NOMO-1 treated with dmso at 0.1 percent for 144 hours (cell line): ENCODE data around the gene LSP1.

ENCODE experiments used
- DNase-seq: peaks from one replicate; lab custom pipeline; 2025; ENCODE audit not compliant: unreplicated experiment; lab: John Stamatoyannopoulos, UW

Gene LSP1

GRCh38 chr11:1913271-1914060 lies 60.6 kb downstream of the LSP1 start:
- DNase-seq = no peak

GRCh38 chr11:1915795-1916131 lies 62.9 kb downstream of the LSP1 start:
- no peak for DNase-seq

- DNase-seq = no peak
These were observed 63.5 kb downstream of the LSP1 start for GRCh38 chr11:1916132-1916985.

- DNase-seq = no peak
These were observed 64.2 kb downstream of the LSP1 start for GRCh38 chr11:1916986-1917522.

GRCh38 chr11:1917523-1918435 lies 64.9 kb downstream of the LSP1 start:
- no peak for DNase-seq

GRCh38 chr11:1918436-1919315 lies 65.8 kb downstream of the LSP1 start:
- no peak for DNase-seq

- DNase-seq = no peak
These were observed 66.7 kb downstream of the LSP1 start, which contains the start of gene TNNT3 for GRCh38 chr11:1919391-1920127. Gene TNNT3, plus strand, starts transcription at chr11:1919703. Its CDS starts 3,172 bp downstream, at chr11:1922875.

- no peak for DNase-seq
These were observed 67.4 kb downstream of the LSP1 start for GRCh38 chr11:1920128-1920908.

- no peak for DNase-seq
These were observed 68.2 kb downstream of the LSP1 start for GRCh38 chr11:1920909-1921573.

GRCh38 chr11:1921574-1922141 lies 68.8 kb downstream of the LSP1 start:
- no peak for DNase-seq

GRCh38 chr11:1922481-1923081 lies 69.7 kb downstream of the LSP1 start:
- no peak for DNase-seq

- no peak for DNase-seq
These were observed 70.5 kb downstream of the LSP1 start for GRCh38 chr11:1923201-1923956.

GRCh38 chr11:1924181-1924580 lies 71.3 kb downstream of the LSP1 start:
- no peak for DNase-seq

GRCh38 chr11:1924646-1925372 lies 71.9 kb downstream of the LSP1 start:
- no peak for DNase-seq

GRCh38 chr11:1925373-1926155 lies 72.7 kb downstream of the LSP1 start:
- no peak for DNase-seq
